NT2/D1 (cell line): ENCODE measurements around the gene MZF1.
"Not testable (repeated sequence)": the region's sequence is repeated elsewhere in the genome, so short reads cannot be mapped to it uniquely, and the experiment has no call there.

Experiments
- DNase-seq: peaks from one replicate; pipeline ENCODE4 v3.0.0-alpha.2; 2011; ENCODE audit warnings: low read depth, low spot score
- H3K27me3 ChIP-seq: 2 replicates; pipeline ENCODE4 v1.6.0; 2011; ENCODE audit warnings: mild to moderate bottlenecking; ENCODE audit not compliant: insufficient read length, insufficient read depth
- H3K36me3 ChIP-seq: 2 replicates; pipeline ENCODE4 v1.6.1; 2011; ENCODE audit warnings: mild to moderate bottlenecking, low read length, mixed read lengths; ENCODE audit not compliant: insufficient read depth, insufficient read length
- H3K4me1 ChIP-seq: 2 replicates; pipeline ENCODE4 v1.5.1; 2011; ENCODE audit not compliant: insufficient read depth, insufficient read length
- H3K4me3 ChIP-seq: 2 replicates; pipeline ENCODE4 v1.5.1; 2011; ENCODE audit warnings: low read depth; ENCODE audit not compliant: insufficient read length
- H3K9ac ChIP-seq: 2 replicates; pipeline ENCODE4 v1.6.0; 2011; ENCODE audit warnings: low read depth; ENCODE audit not compliant: insufficient read length
- H3K9me3 ChIP-seq: 2 replicates; pipeline ENCODE4 v1.5.1; 2011; ENCODE audit warnings: mild to moderate bottlenecking, low read length; ENCODE audit not compliant: insufficient read depth
- SUZ12 ChIP-seq: IDR thresholded peaks from 2 replicates; pipeline ENCODE4 v1.6.1; 2011; ENCODE audit not compliant: insufficient read length, insufficient read depth; ENCODE audit errors: extremely low read depth
- YY1 ChIP-seq: IDR thresholded peaks from 2 replicates; pipeline ENCODE4 v1.6.1; 2011; ENCODE audit not compliant: insufficient read length, insufficient read depth
- ZNF274 ChIP-seq: IDR thresholded peaks from 2 replicates; pipeline ENCODE4 v1.6.1; 2011; ENCODE audit warnings: mild to moderate bottlenecking, low read depth, low read length

The MZF1 gene

DNA sequence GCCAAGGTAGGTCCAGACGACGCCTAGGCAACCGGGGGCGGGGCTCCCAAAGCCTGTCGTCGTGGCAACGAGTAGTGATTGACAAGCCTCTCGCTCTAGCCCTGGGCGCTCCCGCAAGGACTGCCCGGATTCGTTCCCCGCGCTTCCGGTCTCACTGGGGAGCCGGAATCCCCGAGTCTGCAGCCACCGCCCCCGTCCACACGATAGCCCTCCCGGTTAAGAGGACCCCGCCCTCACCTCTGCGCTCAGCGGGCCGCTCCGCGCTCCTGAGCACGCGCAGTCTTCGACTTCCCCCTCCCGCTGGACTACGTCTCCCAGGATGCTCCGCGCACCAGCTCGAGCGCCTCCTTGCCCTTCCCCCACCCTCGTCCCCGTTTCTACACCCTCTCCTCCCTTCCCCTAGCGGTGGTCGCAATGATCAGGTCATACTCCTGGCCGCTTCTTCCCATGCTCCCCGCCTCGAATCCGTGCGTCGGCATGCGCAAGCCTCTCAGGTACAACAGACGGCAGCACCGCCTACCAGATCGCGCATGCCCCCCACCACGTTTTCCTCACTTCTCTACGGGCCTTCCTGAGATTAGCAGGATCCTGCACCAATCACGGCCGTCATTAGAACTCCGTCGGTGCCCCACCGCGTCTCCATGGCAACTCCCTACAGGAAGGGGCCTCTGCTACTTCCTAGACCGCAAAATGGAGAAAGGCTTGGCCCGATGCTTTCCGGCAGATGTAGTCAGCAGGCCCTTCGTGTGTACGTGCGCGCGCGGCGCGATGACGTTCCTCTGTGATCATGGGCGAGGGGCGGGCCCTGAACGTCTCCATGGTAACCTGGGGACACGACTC is at the start of gene MZF1:
MZF1 (minus strand) TSS at position 518 of the 840 bp plus-strand sequence. CDS start 1,946 bp downstream, outside the sequence.
- Histone ChIP-seq H3K36me3 (peaks cover 35% of the 10 kb centered on the region), H3K27me3 (peaks cover 2% of the 10 kb centered on the region), H3K9me3 (no peaks in the 10 kb centered on the region), H3K9ac (peak within 1 kb of the TSS; percentile 84), H3K4me1 (peaks cover 5% of the 10 kb centered on the region), H3K4me3 (peak within 1 kb of the TSS; percentile 76)
- no peak for TF ChIP-seq SUZ12
- TF ChIP-seq YY1, result no peak
- no peak for TF ChIP-seq ZNF274
- DNase-seq, result peak; percentile 96

DNA sequence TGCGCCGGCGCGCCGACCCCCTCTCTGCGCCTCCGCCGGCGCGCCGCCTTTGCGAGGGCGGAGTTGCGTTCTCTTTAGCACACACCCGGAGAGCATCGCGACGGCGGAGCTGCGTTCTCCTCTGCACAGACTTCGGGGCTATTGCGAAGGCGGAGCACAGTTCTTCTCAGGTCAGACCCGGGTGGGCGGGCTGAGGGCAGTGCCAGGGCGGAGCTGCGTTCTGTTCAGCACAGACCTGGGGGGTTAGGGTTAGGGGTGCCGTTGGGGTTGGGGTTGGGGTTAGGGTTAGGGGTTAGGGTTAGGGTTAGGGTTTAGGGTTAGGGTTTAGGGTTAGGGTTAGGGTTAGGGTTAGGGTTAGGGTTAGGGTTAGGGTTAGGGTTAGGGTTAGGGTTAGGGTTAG is 34.1 kb upstream of the MZF1 start:
- DNase-seq, H3K9me3 ChIP-seq, H3K9ac ChIP-seq, H3K4me3 ChIP-seq, H3K4me1 ChIP-seq, H3K27me3 ChIP-seq, H3K36me3 ChIP-seq: not testable (repeated sequence)

DNA sequence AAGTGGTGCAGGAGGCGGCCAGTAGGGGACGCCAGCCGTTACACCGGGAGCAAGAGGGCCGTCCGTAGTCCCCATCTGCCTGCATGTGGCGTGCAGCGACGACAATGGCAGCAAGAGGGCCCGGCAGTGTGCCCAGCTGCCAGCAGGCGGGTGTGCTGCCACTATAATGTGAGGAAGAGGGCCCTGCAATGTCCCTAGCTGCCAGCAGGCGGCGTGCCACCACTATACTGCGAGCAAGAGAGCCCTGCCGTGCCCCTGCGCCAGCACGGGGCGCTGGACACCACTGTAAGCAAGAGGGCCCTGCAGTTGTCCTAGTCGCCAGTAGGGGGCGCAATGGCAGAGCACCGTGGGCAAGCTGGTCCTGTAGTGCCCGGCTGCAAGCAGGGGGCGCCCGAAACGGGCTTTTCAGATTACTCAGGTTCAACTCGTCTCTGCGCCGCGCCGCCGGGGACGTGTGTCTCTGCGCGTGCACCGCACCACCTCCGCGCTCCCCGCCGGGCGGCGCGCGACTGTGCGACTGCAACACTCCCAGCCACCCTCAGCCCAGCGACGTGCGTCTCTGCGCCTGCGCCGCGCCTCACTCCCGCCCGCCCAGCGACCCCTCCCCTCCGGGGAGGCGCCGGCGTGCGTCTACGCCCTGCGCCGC is 33.2 kb upstream of the MZF1 start:
- not testable (repeated sequence) for H3K36me3 ChIP-seq, H3K27me3 ChIP-seq, H3K4me1 ChIP-seq, H3K4me3 ChIP-seq, H3K9ac ChIP-seq, DNase-seq, H3K9me3 ChIP-seq

DNA sequence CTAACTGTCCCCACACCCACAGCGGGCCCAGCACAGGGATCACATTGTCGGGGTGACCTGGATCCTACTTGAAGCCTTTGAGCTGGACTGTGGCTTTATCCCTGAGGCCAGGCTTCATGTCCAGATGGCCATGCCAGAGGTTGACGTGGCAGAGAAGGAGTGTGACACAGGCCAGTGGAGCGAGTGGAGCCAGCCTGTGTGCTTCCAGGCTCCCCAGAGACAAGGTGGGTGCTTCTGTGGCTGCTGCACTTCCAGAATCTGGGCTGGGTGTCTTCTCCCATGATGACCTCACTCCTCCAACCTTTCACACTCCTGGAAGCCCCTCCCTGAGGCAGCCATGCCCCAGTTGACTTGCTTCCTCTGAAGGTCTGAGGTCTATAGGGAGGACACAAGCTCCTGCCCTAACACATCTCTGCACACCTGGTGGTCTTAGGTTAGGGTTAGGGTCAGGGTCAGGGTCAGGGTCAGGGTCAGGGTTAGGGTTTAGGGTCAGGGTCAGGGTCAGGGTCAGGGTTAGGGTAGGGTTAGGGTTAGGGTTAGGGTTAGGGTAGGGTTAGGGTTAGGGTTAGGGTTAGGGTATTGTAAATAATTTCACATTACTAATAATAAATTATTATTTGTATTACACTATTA is 13.1 kb upstream of the MZF1 start:
- DNase-seq, result no peak
- no peaks in the 10 kb centered on the region for H3K4me1 ChIP-seq
- TF ChIP-seq SUZ12 (no peak), ZNF274 (no peak)
- H3K9me3 ChIP-seq, result no peaks in the 10 kb centered on the region
- no peak overlapping the region for H3K4me3 ChIP-seq
- peaks cover 30% of the 10 kb centered on the region for H3K36me3 ChIP-seq
- no peak overlapping the region for H3K9ac ChIP-seq
- H3K27me3 ChIP-seq, result no peaks in the 10 kb centered on the region

DNA sequence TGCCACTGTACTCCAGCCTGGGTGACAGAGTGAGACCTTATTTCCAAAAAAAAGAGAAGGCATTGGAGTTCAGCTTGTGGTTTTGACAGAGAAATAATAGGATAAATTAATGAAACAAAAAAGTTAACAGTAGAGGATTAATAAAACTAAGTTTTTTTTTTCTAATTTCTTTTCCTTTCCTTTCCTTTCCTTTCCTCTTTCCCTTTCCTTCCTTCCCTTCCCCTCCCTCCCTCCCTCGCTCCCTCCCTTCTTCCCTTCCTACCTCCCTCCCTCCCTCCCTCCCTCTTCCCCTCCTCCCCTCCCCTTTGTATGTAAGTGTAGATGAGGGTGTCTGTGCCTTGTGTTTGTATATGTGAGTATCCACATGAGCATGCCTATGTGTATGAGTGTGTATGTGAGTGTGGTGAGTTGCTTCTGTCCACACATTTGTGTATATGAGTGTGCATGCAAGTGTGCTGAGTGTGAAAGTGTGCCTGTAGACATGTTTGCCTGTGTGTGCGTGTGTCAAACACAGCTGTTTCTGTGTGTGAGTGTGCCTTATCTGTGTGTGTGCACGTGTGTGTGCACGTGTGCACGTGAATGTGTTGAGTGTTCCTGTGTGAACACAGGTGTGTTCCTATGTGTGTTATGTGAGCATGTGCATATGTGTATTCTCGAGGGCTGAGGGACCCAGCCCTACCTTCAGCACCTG is 12.5 kb upstream of the MZF1 start:
- no peak for DNase-seq
- Histone ChIP-seq H3K27me3 (no peaks in the 10 kb centered on the region), H3K36me3 (peaks cover 30% of the 10 kb centered on the region), H3K4me3 (no peak overlapping the region), H3K9me3 (no peaks in the 10 kb centered on the region), H3K9ac (no peak overlapping the region), H3K4me1 (no peaks in the 10 kb centered on the region)
- TF ChIP-seq YY1, result no peak
- TF ChIP-seq SUZ12, result no peak
- TF ChIP-seq ZNF274, result no peak

DNA sequence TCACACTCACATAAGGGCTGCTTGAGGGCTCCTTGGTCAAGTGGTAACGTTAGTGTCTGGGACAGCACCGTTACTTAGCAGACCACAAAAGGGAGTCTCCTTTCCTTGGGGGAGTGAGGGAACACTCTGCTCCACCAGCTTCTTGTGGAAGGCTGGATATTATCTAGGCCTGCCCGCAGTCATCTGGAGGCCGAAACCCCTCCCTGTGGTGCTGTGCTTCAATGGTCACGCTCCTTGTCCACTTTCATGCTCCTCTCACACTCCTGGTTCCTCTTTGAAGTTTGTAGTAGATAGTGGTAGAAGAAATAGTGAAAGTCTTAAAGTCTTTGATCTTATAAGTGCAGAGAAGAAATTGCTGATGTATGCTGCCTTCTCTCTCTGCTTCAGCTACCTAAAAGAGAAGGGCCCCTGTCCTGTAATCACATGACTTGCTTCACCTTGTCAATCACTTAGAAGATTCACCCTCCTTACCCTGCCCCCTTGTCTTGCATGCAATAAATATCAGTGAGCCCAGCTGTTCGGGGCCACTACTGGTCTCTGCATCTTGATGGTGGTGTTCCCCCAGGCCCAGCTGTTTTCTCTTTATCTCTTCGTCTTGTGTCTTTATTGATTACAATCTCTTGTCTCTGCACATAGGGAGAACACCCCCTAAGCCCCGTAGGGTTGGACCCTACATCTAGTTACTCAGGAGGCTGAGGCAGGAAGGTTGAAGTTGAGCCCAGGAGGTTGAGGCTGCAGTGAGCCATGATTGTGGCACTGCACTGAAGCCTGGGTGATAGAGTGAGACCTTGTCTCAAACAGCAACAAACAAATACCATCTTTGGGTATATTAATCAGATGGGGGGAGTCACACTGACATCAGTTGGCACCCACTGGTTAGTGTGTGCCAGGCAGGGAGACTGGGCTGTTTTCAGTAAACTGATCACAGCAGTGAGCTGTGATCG is 11.6 kb upstream of the MZF1 start:
- Histone ChIP-seq H3K36me3 (peaks cover 30% of the 10 kb centered on the region), H3K4me3 (no peak overlapping the region), H3K9me3 (no peaks in the 10 kb centered on the region), H3K9ac (no peak overlapping the region), H3K27me3 (no peaks in the 10 kb centered on the region), H3K4me1 (no peaks in the 10 kb centered on the region)
- DNase-seq, result no peak
- TF ChIP-seq SUZ12 (no peak), ZNF274 (no peak), YY1 (no peak)
